Fibroblast of pulmonary artery (primary cell): ENCODE measurements around the gene WDR86.

Experiments used
- DNase-seq: peaks from one replicate; pipeline ENCODE4 v3.0.0-alpha.2; 2010; ENCODE audit warnings: low read depth
- H3K4me3 ChIP-seq: replicated peaks from 2 replicates; pipeline ENCODE4 v1.5.1; 2011; ENCODE audit warnings: low read depth, mild to moderate bottlenecking, control low read depth, low read length, moderate library complexity
- TF ChIP-seq, protein P1 (sequence below): IDR thresholded peaks from 2 replicates; pipeline ENCODE4 v1.5.1; 2011; ENCODE audit warnings: mild to moderate bottlenecking, control low read depth, low read length, inconsistent platforms; ENCODE audit errors: missing control alignments

Gene WDR86

DNA sequence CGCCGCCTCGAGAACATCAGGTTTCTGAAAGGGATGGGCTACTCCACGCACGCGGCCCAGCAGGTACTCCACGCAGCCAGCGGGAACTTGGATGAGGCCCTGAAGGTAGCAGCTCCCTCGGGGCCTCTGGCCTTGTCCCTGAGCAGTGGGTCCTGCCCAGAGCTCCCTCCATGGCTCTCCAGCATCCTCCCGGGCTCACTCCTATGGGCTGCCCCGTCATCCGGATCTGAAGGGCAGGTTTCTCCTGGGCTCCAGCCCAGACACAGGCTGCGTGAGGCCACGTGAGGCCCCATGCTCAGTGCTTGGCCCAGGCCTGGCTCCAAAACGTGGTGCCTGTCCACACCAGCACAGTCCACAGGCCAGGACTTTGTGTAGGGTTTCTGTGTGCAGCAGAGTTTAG lies 35.7 kb downstream of the WDR86 start:
- TF ChIP-seq, protein P1, sequence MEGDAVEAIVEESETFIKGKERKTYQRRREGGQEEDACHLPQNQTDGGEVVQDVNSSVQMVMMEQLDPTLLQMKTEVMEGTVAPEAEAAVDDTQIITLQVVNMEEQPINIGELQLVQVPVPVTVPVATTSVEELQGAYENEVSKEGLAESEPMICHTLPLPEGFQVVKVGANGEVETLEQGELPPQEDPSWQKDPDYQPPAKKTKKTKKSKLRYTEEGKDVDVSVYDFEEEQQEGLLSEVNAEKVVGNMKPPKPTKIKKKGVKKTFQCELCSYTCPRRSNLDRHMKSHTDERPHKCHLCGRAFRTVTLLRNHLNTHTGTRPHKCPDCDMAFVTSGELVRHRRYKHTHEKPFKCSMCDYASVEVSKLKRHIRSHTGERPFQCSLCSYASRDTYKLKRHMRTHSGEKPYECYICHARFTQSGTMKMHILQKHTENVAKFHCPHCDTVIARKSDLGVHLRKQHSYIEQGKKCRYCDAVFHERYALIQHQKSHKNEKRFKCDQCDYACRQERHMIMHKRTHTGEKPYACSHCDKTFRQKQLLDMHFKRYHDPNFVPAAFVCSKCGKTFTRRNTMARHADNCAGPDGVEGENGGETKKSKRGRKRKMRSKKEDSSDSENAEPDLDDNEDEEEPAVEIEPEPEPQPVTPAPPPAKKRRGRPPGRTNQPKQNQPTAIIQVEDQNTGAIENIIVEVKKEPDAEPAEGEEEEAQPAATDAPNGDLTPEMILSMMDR, result no peak
- DNase-seq, result no peak
- no peak overlapping the region for H3K4me3 ChIP-seq

DNA sequence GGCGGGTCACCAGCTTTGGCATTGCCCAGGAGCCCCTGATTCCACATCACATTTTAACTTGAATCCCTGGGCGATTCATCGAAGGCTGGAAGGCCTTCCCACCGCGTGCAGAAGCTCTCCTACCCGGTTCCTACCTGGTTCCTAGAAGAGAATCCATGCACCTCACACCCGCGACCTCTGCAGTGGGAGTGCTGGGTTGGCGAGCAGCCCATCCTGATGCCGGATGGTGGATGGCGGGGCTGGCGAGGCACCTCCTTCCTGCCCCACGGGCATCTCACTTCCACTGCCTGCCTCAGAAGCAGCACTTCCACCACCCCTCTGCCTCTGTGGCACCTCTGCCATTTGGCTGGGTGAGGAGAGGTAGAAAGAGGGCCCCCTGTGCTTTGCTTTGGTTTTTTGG lies 36.2 kb downstream of the WDR86 start:
- no peak overlapping the region for H3K4me3 ChIP-seq
- no peak for DNase-seq
- TF ChIP-seq, protein P1, result no peak

DNA sequence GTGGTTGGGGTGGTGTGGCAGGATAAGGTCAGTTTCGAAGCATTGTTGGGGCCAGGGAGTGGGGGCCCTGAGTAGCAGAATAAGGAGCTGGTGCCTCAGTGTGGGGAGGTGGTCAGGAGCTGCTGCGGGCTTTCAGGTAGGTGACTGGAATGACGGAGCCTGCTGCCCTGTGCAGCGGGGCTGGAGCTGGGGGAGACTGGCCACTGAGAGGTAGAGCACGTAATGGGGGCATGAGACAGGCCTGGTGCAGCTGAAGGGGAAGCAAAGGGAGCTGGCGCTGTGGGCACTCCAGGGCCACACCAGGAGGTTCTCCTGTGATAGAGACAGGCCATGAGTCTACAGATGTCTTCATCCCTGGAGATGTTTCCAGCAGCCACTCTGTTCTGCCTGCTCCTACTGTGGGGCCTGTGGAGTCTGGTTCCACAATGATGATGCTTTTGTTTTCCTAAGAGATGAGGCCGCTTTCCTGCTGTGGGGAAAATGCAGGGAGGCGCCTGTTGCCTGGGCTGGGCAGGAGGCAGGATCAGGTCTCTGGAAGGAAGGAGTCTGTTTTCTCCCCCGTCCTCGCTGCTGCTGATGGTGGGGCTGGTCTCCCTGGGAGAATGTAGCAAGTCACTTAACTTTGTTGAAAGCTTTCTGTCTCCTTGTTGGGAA lies 37.1 kb downstream of the WDR86 start:
- no peak overlapping the region for H3K4me3 ChIP-seq
- TF ChIP-seq, protein P1, result no peak
- no peak for DNase-seq

DNA sequence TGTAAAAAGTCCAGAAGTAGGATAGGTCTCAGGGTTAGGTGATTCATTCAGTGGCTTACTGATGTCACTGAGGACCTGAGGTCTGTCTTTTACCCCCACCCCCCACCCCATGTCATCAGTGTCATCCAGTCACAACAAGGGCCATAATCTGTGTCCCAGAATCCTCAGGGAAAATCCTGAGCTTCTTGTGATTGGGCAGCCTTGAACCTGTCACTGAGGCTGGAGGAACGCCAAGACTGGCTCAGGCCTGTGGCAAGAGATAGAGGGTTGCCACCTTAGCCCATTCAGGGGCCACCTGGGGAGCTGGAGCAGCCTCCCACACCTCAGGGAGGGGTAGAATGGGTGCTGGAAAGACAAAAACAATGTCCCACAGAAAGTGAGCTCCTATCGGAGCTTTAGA lies 38.6 kb downstream of the WDR86 start:
- TF ChIP-seq, protein P1, result no peak
- DNase-seq, result no peak
- no peak overlapping the region for H3K4me3 ChIP-seq

DNA sequence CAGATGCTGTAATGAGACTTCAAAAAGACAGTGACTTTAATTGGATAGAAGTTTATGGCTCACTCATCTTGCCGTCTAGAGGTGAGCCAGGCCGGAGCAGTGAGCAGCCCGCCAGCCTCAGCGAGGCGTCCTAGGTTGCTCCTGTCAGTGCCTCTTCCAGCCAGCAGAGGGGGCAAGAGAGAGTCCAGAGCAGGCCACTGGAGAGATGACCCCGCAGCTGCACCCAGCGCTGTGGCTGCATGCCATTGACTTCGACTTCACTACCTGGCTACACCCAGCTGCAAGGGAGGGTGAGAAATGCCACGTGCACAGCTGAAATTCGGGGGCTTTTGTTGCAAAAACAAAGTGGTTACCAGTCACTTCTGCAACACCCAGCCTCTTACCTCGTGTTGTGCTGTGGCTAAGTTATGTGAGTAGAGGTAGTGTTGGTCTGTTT lies 41.7 kb downstream of the WDR86 start:
- TF ChIP-seq, protein P1, result no peak
- no peak overlapping the region for H3K4me3 ChIP-seq
- DNase-seq, result peak; percentile 78

DNA sequence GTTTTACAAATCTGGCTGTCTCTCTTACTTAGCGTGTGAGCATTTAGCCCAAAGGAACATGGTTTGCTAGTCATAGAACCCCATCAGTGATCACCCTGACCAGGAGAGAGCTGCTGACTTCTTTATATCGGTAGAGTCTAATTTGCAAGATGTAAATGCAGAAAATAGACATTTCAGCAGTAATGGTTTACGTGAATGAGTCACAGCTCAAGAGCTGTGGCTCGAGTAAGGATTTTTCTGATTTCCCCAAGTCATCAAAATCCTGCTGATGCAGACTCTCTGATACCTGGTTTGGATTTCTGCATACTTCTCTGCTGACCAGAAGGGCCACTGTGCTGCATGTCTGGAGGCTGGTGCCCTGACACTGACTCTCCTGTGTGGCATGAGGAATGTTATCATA lies 42.6 kb downstream of the WDR86 start:
- no peak for DNase-seq
- TF ChIP-seq, protein P1, result no peak
- H3K4me3 ChIP-seq, result no peak overlapping the region

DNA sequence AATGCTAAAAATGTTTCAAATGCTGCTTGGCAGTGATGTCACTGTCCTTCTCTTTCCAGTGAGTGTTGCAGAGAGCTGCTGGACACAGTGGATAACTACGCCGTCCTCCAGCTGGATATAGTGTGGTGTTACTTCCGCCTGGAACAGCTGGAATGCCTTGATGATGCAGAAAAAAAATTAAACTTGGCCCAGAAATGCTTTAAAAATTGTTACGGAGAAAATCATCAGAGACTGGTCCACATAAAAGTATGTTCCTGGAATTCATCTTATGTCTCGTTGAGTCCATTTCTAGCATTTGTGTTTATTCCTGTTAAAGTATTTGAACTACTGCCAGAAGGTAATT lies 43.0 kb downstream of the WDR86 start:
- peak; percentile 73 for DNase-seq
- TF ChIP-seq, protein P1, result no peak
- H3K4me3 ChIP-seq, result no peak overlapping the region
